NOMO-1 treated with dmso at 0.1 percent for 144 hours (cell line): ENCODE results near the gene ATP2B3.

Experiments
- DNase-seq: peaks from one replicate; lab custom pipeline; 2025; ENCODE audit not compliant: unreplicated experiment; lab: John Stamatoyannopoulos, UW

Gene ATP2B3

GRCh38 chrX:153564047-153564606 lies 46.7 kb downstream of the ATP2B3 start:
- DNase-seq, result no peak

- DNase-seq, result no peak
Observed at GRCh38 chrX:153565996-153566580, 48.6 kb downstream of the ATP2B3 start.

- DNase-seq, result no peak
Observed at GRCh38 chrX:153568451-153569011, 51.1 kb downstream of the ATP2B3 start.

GRCh38 chrX:153569475-153569874 lies 52.0 kb downstream of the ATP2B3 start:
- peak; percentile 63 for DNase-seq

- no peak for DNase-seq
Observed at GRCh38 chrX:153571534-153571908, 54.1 kb downstream of the ATP2B3 start.

GRCh38 chrX:153572601-153573000 lies 55.2 kb downstream of the ATP2B3 start:
- no peak for DNase-seq

GRCh38 chrX:153573984-153574383 lies 56.5 kb downstream of the ATP2B3 start:
- DNase-seq, result no peak

GRCh38 chrX:153576239-153576870 lies 58.9 kb downstream of the ATP2B3 start:
- DNase-seq, result no peak

GRCh38 chrX:153576961-153577360 lies 59.5 kb downstream of the ATP2B3 start:
- no peak for DNase-seq

- DNase-seq, result no peak
Observed at GRCh38 chrX:153578200-153578835, 60.9 kb downstream of the ATP2B3 start.

GRCh38 chrX:153578889-153579288 lies 61.4 kb downstream of the ATP2B3 start:
- DNase-seq, result no peak

- DNase-seq, result no peak
Observed at GRCh38 chrX:153580700-153581386, 63.4 kb downstream of the ATP2B3 start.

- peak; percentile 40 for DNase-seq
Observed at GRCh38 chrX:153582896-153583295, 65.5 kb downstream of the ATP2B3 start.

- no peak for DNase-seq
Observed at GRCh38 chrX:153583433-153583832, 66.0 kb downstream of the ATP2B3 start.

- DNase-seq, result no peak
Observed at GRCh38 chrX:153585827-153586226, 68.4 kb downstream of the ATP2B3 start.

- no peak for DNase-seq
Observed at GRCh38 chrX:153587342-153587741, 69.9 kb downstream of the ATP2B3 start.

- DNase-seq, result no peak
Observed at GRCh38 chrX:153588021-153588781, 70.8 kb downstream of the ATP2B3 start.

GRCh38 chrX:153588782-153589446 lies 71.5 kb downstream of the ATP2B3 start:
- DNase-seq, result no peak

GRCh38 chrX:153590961-153591956 lies 73.8 kb downstream of the ATP2B3 start:
- no peak for DNase-seq
